CD14-positive monocyte (primary cell): Measurements from ENCODE around the gene CAMTA1. TPM values are rescaled to one million over a fixed set of nuclear protein-coding genes. Genes with fewer than 3 reads are reported as not detected.

Experiments used
- DNase-seq, 3 donors: peaks; one replicate each; pipeline ENCODE4 v3.0.0-alpha.2; 2011 to 2022
- H2AFZ ChIP-seq: 2 replicates; pipeline ENCODE4 v1.6.0; 2012; ENCODE audit warnings: mild to moderate bottlenecking, low read depth, low read length, inconsistent platforms; ENCODE audit not compliant: insufficient read depth, poor library complexity, severe bottlenecking
- H3K27ac ChIP-seq, 2 donors: 1 replicate in 1 of 2; 2 replicates in 1 of 2; pipeline ENCODE4 v1.5.1; 2012 to 2013; ENCODE audit warnings: low read length in 2 of 2, control low read depth in 1 of 2, inconsistent platforms in 1 of 2, low read depth in 1 of 2, mild to moderate bottlenecking in 1 of 2
- H3K27me3 ChIP-seq, 2 donors: one replicate each; pipeline versions ENCODE4 v1.6.0 to v1.6.1; 2011 to 2013; ENCODE audit warnings: low read length in 2 of 2; ENCODE audit not compliant: control insufficient read depth in 2 of 2, insufficient read depth in 2 of 2
- H3K36me3 ChIP-seq, 2 donors: replicated peaks in 1 of 2; 1 replicate in 1 of 2; 2 replicates in 1 of 2; pipeline versions ENCODE4 v1.5.1 to v1.6.1; 2012 to 2013; ENCODE audit warnings: low read length in 2 of 2, control low read depth in 1 of 2, inconsistent platforms in 1 of 2, mild to moderate bottlenecking in 1 of 2; ENCODE audit not compliant: insufficient read depth in 2 of 2, control insufficient read depth in 1 of 2
- H3K4me1 ChIP-seq, 2 donors: 1 replicate in 1 of 2; 2 replicates in 1 of 2; pipeline versions ENCODE4 v1.5.1 to v1.6.1; 2012 to 2013; ENCODE audit warnings: low read length in 2 of 2, control low read depth in 1 of 2, inconsistent platforms in 1 of 2, mild to moderate bottlenecking in 1 of 2, moderate library complexity in 1 of 2; ENCODE audit not compliant: insufficient read depth in 2 of 2, control insufficient read depth in 1 of 2
- H3K4me2 ChIP-seq: replicated peaks from 2 replicates; pipeline ENCODE3; 2012; ENCODE audit warnings: low read length, moderate library complexity, mild to moderate bottlenecking; ENCODE audit not compliant: poor library complexity, severe bottlenecking; ENCODE audit errors: extremely low read depth
- H3K4me3 ChIP-seq, 3 experiments: fragments of 200-600 bp in 1 of 3; sonication (generic) in 1 of 3; replicated peaks in 1 of 3; 1 replicate in 2 of 3; 2 replicates in 1 of 3; pipeline ENCODE4 v1.5.1; 2011 to 2013; ENCODE audit warnings: low read length in 3 of 3, mild to moderate bottlenecking in 3 of 3, control low read depth in 2 of 3, low read depth in 2 of 3, inconsistent platforms in 1 of 3, moderate library complexity in 1 of 3
- H3K79me2 ChIP-seq: 2 replicates; pipeline ENCODE4 v1.6.0; 2012; ENCODE audit warnings: mild to moderate bottlenecking, control low read depth, inconsistent platforms, low read length, moderate library complexity; ENCODE audit not compliant: insufficient read depth
- H3K9ac ChIP-seq: 2 replicates; pipeline ENCODE4 v1.6.0; 2017; ENCODE audit warnings: low read length, mild to moderate bottlenecking; ENCODE audit not compliant: insufficient read depth, poor library complexity, severe bottlenecking
- H3K9me3 ChIP-seq, 2 donors: replicated peaks in 1 of 2; 1 replicate in 1 of 2; 2 replicates in 1 of 2; pipeline versions ENCODE4 v1.5.1 to v1.6.1; 2012 to 2013; ENCODE audit warnings: low read length in 2 of 2, control low read depth in 1 of 2; ENCODE audit not compliant: control insufficient read depth in 1 of 2, insufficient read depth in 1 of 2
- H4K20me1 ChIP-seq: 2 replicates; pipeline ENCODE4 v1.6.0; 2012; ENCODE audit warnings: mild to moderate bottlenecking, low read length, control low read depth, moderate library complexity; ENCODE audit not compliant: insufficient read depth
- H3K27ac Mint-ChIP-seq, 7 donors: one replicate each; pipeline ENCODE4 v1.8.0; 2020; ENCODE audit warnings: mild to moderate bottlenecking in 7 of 7, mixed read lengths in 7 of 7, moderate library complexity in 6 of 7, inconsistent platforms in 2 of 7
- H3K27me3 Mint-ChIP-seq, 3 donors: one replicate each; pipeline ENCODE4 v1.8.0; 2021 to 2022; ENCODE audit warnings: low read depth in 3 of 3, mild to moderate bottlenecking in 3 of 3, mixed read lengths in 3 of 3, moderate library complexity in 3 of 3, inconsistent platforms in 1 of 3
- H3K36me3 Mint-ChIP-seq, 2 donors: one replicate each; pipeline ENCODE4 v1.8.0; 2020; ENCODE audit warnings: mixed read lengths in 2 of 2, inconsistent platforms in 1 of 2, mild to moderate bottlenecking in 1 of 2
- H3K4me1 Mint-ChIP-seq: one replicate; pipeline ENCODE4 v1.8.0; 2020; ENCODE audit warnings: mild to moderate bottlenecking, mixed read lengths
- H3K4me3 Mint-ChIP-seq, 2 donors: one replicate each; pipeline ENCODE4 v1.8.0; 2020; ENCODE audit warnings: mild to moderate bottlenecking in 2 of 2, mixed read lengths in 2 of 2, moderate library complexity in 1 of 2
- H3K9me3 Mint-ChIP-seq, 7 donors: one replicate each; pipeline ENCODE4 v1.8.0; 2020 to 2022; ENCODE audit warnings: mixed read lengths in 7 of 7, mild to moderate bottlenecking in 6 of 7, moderate library complexity in 6 of 7, inconsistent platforms in 2 of 7
- WGBS: methylation state at CpG from one replicate; pipeline ENCODE4 v1.1.5; 2013; ENCODE audit warnings: missing lambda C conversion rate; ENCODE audit not compliant: insufficient coverage; 5-methylcytosine and 5-hydroxymethylcytosine counted together
- intact Hi-C, 2 donors: fragments of 100-400 bp; cut with micrococcal nuclease; formaldehyde crosslinking; loops; one replicate each; pipeline versions ENCODE4 v1.15.0 to v1.15.1; 2023
- polyA plus RNA-seq, 3 donors: library from polyadenylated mRNA; depleted of rRNA in 1 of 3; unstranded in 2 of 3; stranded (reverse) in 1 of 3; fragments of 300-500 nt in 2 of 3; fragments of >200 nt in 1 of 3; fragmentation: Illumina TruSeq in 2 of 3; gene quantifications; 1 replicate in 2 of 3; 2 replicates in 1 of 3; pipeline ENCODE4 v1.2.3, GENCODE V29; 2012 to 2021
- TF ChIP-seq, protein P1 (sequence below): fragments of 200-600 bp; IDR thresholded peaks from one replicate; pipeline ENCODE4 v1.8.0; 2022; ENCODE audit warnings: antibody characterized with exemption, mild to moderate bottlenecking

Gene CAMTA1
- polyA plus RNA-seq, 3 donors = 52.0 to 89.6 (median 78.3) TPM

DNA sequence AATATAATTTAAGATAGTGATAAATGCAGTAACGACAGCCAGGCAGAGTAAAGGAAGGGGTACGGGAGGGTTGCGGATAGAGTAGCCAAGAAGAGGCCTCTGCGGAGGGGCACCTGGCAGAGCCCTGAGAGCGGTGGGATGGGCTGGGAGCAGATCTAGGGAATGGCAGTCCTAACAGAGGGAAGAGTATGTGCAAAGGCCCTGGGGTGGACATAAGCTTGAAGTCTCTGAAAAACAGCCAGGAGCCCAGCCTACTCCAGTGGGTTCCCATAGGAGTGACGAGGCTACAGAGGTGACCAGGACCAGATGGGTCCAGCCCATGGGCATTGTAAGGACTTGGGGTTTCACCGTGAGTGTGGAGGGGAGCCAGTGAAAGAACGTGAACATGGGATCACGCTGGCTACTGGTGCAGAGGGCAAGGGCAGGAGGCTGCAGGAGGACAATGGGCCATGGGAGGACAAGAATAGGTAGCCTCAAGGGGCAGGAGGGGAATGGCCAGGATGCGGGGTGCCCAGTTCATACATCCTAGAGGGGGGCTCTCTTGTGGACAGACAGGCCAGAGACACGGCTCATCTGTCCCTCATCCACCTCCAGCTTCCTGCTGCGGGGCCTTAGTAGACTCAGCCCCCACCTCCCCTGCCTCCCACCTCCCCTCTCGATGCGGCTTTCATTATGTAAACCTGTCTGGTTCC, 800.1 kb downstream of the CAMTA1 start:
- Histone ChIP-seq H3K36me3 (no peaks in the 10 kb centered on the region), H3K9me3 (no peaks in the 10 kb centered on the region), H3K9ac (no peak overlapping the region), H3K79me2 (no peaks in the 10 kb centered on the region), H4K20me1 (no peaks in the 10 kb centered on the region), H3K4me3 (no peak overlapping the region), H2AFZ (no peak overlapping the region), H3K4me1 (no peaks in the 10 kb centered on the region), H3K27ac (no peak overlapping the region), H3K27me3 (no peaks in the 10 kb centered on the region), H3K4me2 (no peak overlapping the region)
- H3K9me3 Mint-ChIP-seq = no peaks in the 10 kb centered on the region
- H3K27me3 Mint-ChIP-seq = peaks cover 2 to 7% (median 5%) of the 10 kb centered on the region in 3 donors
- no peak overlapping the region for H3K27ac Mint-ChIP-seq
- TF ChIP-seq, protein P1, sequence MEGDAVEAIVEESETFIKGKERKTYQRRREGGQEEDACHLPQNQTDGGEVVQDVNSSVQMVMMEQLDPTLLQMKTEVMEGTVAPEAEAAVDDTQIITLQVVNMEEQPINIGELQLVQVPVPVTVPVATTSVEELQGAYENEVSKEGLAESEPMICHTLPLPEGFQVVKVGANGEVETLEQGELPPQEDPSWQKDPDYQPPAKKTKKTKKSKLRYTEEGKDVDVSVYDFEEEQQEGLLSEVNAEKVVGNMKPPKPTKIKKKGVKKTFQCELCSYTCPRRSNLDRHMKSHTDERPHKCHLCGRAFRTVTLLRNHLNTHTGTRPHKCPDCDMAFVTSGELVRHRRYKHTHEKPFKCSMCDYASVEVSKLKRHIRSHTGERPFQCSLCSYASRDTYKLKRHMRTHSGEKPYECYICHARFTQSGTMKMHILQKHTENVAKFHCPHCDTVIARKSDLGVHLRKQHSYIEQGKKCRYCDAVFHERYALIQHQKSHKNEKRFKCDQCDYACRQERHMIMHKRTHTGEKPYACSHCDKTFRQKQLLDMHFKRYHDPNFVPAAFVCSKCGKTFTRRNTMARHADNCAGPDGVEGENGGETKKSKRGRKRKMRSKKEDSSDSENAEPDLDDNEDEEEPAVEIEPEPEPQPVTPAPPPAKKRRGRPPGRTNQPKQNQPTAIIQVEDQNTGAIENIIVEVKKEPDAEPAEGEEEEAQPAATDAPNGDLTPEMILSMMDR = no peak
- no peaks in the 10 kb centered on the region for H3K36me3 Mint-ChIP-seq
- H3K4me3 Mint-ChIP-seq = no peak overlapping the region
- DNase-seq = no peak
- intact Hi-C loops = no loop called here
- 93% methylated on average over 12 of the region's 14 CpGs for WGBS
- no peaks in the 10 kb centered on the region for H3K4me1 Mint-ChIP-seq

DNA sequence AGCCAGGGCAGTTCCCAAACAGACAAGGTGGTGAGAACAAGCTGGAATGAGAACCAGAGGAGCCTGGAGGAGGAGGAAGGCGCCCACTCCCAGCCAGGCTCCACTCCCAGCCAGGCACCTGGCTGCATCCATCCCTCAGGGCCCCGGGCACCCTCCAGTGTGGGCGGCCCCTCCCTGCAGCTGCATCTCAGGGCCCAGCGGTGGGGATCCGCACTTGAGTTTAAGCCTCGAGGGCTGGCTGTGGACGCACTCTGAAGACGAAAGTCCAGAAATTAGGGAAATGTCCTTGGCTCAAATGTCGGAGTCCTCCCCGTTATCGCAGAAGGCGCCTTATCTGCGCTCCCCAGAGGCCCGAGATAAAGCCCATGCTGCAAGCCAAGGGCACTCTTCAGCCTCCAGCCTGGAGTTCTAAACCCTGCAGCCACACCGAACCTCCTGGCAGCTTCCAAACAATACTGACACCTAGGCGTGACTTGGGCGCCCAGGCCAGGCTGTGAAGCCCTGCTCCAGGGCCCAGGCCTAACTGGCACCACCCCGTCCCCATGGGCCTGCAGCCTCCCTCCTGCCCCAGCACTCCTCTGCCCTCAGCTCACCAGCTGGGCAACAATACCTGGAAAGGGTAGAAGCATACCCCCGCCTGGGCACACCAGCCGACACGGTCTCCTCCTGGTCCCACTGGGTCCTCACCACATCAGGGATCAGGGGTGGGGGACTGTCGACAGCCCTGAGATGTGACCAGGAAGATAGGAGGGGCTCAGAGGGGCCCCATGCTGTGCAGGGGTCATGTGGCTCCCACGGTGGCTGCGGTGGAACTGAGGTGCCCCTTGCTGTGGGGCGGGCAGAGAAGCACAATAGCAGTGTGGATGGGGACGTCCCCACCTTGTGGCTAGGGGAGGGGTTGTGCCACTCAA, 801.0 kb downstream of the CAMTA1 start:
- H3K36me3 ChIP-seq = no peaks in the 10 kb centered on the region
- H3K4me1 Mint-ChIP-seq = no peaks in the 10 kb centered on the region
- WGBS = 91% methylated on average over 19 of the region's 26 CpGs
- no peaks in the 10 kb centered on the region for H3K4me1 ChIP-seq
- H3K4me2 ChIP-seq = no peak overlapping the region
- H3K4me3 Mint-ChIP-seq = no peak overlapping the region
- TF ChIP-seq, protein P1 = no peak
- H3K4me3 ChIP-seq = no peak overlapping the region
- H2AFZ ChIP-seq = no peak overlapping the region
- H3K9me3 ChIP-seq = no peaks in the 10 kb centered on the region
- DNase-seq = no peak
- H3K27me3 ChIP-seq = no peaks in the 10 kb centered on the region
- no peaks in the 10 kb centered on the region for H3K36me3 Mint-ChIP-seq
- no peaks in the 10 kb centered on the region for H4K20me1 ChIP-seq
- no peaks in the 10 kb centered on the region for H3K79me2 ChIP-seq
- H3K27me3 Mint-ChIP-seq = peaks cover 2 to 7% (median 5%) of the 10 kb centered on the region in 3 donors
- intact Hi-C loops = no loop called here
- no peaks in the 10 kb centered on the region for H3K9me3 Mint-ChIP-seq
- peak overlapping the region in 1 of 7 donors; percentile 28 for H3K27ac Mint-ChIP-seq
- H3K27ac ChIP-seq = no peak overlapping the region
- no peak overlapping the region for H3K9ac ChIP-seq
